GM12878 (cell line): ENCODE results near the gene JAG1.

Experiments
- EZH2 ChIP-seq: IDR thresholded peaks from 2 replicates; pipeline ENCODE4 v1.6.1; 2012; ENCODE audit warnings: low read depth, mild to moderate bottlenecking, control low read depth, inconsistent platforms, low read length, borderline replicate concordance; ENCODE audit not compliant: control insufficient read depth
- SMC3 ChIP-seq: IDR thresholded peaks from 2 replicates; pipeline ENCODE4 v1.6.1; 2011; ENCODE audit warnings: low read length, improper control_type of control experiment, borderline replicate concordance
- TF ChIP-seq, protein P1 (sequence below), 3 experiments: IDR thresholded peaks in 2 of 3; conservative IDR thresholded peaks in 1 of 3; 2 replicates each; pipeline ENCODE4 v1.5.1; 2011; ENCODE audit warnings: low read depth in 3 of 3, low read length in 3 of 3, mild to moderate bottlenecking in 3 of 3, control low read depth in 2 of 3, moderate library complexity in 2 of 3, inconsistent platforms in 1 of 3, mixed read lengths in 1 of 3; ENCODE audit not compliant: control insufficient read depth in 2 of 3, insufficient read depth in 1 of 3; ENCODE audit errors: extremely low read depth in 1 of 3

DNA sequence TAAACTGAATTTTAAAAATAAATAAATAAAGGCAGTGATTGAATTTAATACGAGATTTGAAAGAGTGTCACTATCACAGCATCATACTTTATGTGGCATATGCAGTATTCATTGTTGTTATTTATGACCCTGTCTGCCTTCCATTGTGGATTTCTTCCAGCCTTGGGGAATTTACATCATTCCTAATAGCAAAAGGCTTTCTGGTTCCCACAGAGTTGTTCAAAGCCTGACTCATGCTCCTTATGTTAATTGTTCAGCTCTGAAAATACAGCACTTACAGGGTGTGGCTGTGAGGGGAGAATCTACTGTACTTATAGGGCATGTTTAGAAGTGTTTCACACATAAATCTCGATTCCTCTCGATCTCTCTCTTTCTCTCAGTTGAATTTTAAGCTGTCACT is 54.4 kb downstream of the JAG1 start:
- TF ChIP-seq, protein P1, sequence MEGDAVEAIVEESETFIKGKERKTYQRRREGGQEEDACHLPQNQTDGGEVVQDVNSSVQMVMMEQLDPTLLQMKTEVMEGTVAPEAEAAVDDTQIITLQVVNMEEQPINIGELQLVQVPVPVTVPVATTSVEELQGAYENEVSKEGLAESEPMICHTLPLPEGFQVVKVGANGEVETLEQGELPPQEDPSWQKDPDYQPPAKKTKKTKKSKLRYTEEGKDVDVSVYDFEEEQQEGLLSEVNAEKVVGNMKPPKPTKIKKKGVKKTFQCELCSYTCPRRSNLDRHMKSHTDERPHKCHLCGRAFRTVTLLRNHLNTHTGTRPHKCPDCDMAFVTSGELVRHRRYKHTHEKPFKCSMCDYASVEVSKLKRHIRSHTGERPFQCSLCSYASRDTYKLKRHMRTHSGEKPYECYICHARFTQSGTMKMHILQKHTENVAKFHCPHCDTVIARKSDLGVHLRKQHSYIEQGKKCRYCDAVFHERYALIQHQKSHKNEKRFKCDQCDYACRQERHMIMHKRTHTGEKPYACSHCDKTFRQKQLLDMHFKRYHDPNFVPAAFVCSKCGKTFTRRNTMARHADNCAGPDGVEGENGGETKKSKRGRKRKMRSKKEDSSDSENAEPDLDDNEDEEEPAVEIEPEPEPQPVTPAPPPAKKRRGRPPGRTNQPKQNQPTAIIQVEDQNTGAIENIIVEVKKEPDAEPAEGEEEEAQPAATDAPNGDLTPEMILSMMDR (IDR thresholded peaks at IDR 0.05 in 2 of 3, conservative IDR thresholded peaks at IDR 0.05 in 1 of 3; ENCODE audit: control insufficient read depth in 2 of 3, extremely low read depth in 1 of 3, insufficient read depth in 1 of 3, low read depth in 3 of 3, low read length in 3 of 3): no peak
- no peak for TF ChIP-seq EZH2
- no peak for TF ChIP-seq SMC3
